GM12878 (cell line): ENCODE results near the gene CFDP1. TPM values are rescaled to one million over a fixed set of nuclear protein-coding genes. Genes with fewer than 3 reads are reported as not detected.
A peak's percentile ranks its signal among the peaks of the same experiment; 100 is the strongest.

Source experiments
- ATAC-seq: fragments of 200-7000 bp; cut with Tn5 transposase; 3 replicates; pipeline ENCODE4 v1.9.1; 2020; ENCODE audit warnings: mild to moderate bottlenecking, moderate library complexity
- BruUV-seq: library from RNA; stranded (reverse); fragments of 400-500 nt; replicated peaks from 2 replicates; lab custom pipeline; 2021; lab: Mats Ljungman, UMichigan
- CTCF ChIA-PET: fragments of 300-600 bp; sonication (Branson Sonifier 250); formaldehyde crosslinking; extraction: SDS; loops from one replicate; lab custom pipeline; 2021; ENCODE audit warnings: inconsistent platforms; lab: Yijun Ruan, JAX
- POLR2A ChIA-PET: fragments of 350-600 bp; formaldehyde crosslinking; extraction: SDS; loops from one replicate; lab custom pipeline; 2021; ENCODE audit warnings: inconsistent platforms; lab: Charles Lee
- RAD21 ChIA-PET: fragments of 300-600 bp; sonication (Branson Sonifier 250); formaldehyde crosslinking; loops from one replicate; lab custom pipeline; 2023; ENCODE audit warnings: antibody characterized with exemption; ENCODE audit not compliant: unreplicated experiment; lab: Charles Lee
- SMC1A ChIA-PET: fragments of 300-600 bp; sonication (Branson Sonifier 250); formaldehyde crosslinking; loops from one replicate; lab custom pipeline; 2023; ENCODE audit not compliant: unreplicated experiment, uncharacterized antibody; lab: Charles Lee
- DNase-seq: peaks from one replicate; pipeline ENCODE4 v3.0.0-alpha.2; 2011; ENCODE audit warnings: low read depth, low spot score
- FAIRE-seq: peaks from 3 replicates; lab custom pipeline; 2011; peaks lifted over from hg19 to GRCh38; lab: Jason Lieb, UNC
- H2AFZ ChIP-seq: 2 replicates; pipeline ENCODE4 v1.6.0; 2011; ENCODE audit warnings: low read depth, low read length, control low read depth; ENCODE audit not compliant: control insufficient read depth
- H3K27ac ChIP-seq: 2 replicates; pipeline ENCODE4 v1.5.1; 2011; ENCODE audit warnings: control low read depth; ENCODE audit not compliant: control insufficient read depth, insufficient read depth
- H3K27me3 ChIP-seq, 2 experiments: replicated peaks in 1 of 2; 2 replicates each; pipeline versions ENCODE4 v1.6.0 to v1.6.1; 2011; ENCODE audit warnings: low read length in 1 of 2; ENCODE audit not compliant: control insufficient read depth in 2 of 2, insufficient read depth in 2 of 2
- H3K36me3 ChIP-seq, 2 experiments: 2 replicates each; pipeline ENCODE4 v1.5.1; 2011; ENCODE audit warnings: low read length in 1 of 2; ENCODE audit not compliant: control insufficient read depth in 2 of 2, insufficient read depth in 2 of 2
- H3K4me1 ChIP-seq: 2 replicates; pipeline ENCODE4 v1.6.1; 2011; ENCODE audit warnings: mild to moderate bottlenecking, low read length, moderate library complexity, mixed read lengths; ENCODE audit not compliant: control insufficient read depth, insufficient read depth
- H3K4me2 ChIP-seq: 2 replicates; pipeline ENCODE4 v1.6.0; 2011; ENCODE audit warnings: control low read depth; ENCODE audit not compliant: control insufficient read depth, insufficient read depth
- H3K4me3 ChIP-seq: fragments of 200-600 bp; sonication (generic); 2 replicates; pipeline ENCODE4 v1.5.1; 2016
- H3K79me2 ChIP-seq: 2 replicates; pipeline ENCODE4 v1.6.0; 2011; ENCODE audit warnings: low read length; ENCODE audit not compliant: control insufficient read depth, insufficient read depth
- H3K9ac ChIP-seq: 2 replicates; pipeline ENCODE4 v1.8.0; 2011; ENCODE audit warnings: low read length, control low read depth, mixed read lengths; ENCODE audit not compliant: control insufficient read depth, insufficient read depth
- H3K9me3 ChIP-seq: replicated peaks from 3 replicates; pipeline ENCODE4 v1.5.1; 2011; ENCODE audit warnings: mild to moderate bottlenecking, low read length; ENCODE audit not compliant: control insufficient read depth, insufficient read depth
- H4K20me1 ChIP-seq: 2 replicates; pipeline ENCODE4 v1.6.0; 2011; ENCODE audit not compliant: control insufficient read depth, insufficient read depth
- BCL11A ChIP-seq: IDR thresholded peaks from 2 replicates; pipeline ENCODE4 v1.6.1; 2011; ENCODE audit warnings: low read depth, low read length
- CBFB ChIP-seq: IDR thresholded peaks from 2 replicates; pipeline ENCODE4 v1.6.1; 2016; ENCODE audit warnings: antibody characterized with exemption, low read depth
- CREM ChIP-seq: IDR thresholded peaks from 2 replicates; pipeline ENCODE4 v1.6.1; 2014; ENCODE audit warnings: antibody characterized with exemption, low read depth
- EGR1 ChIP-seq, 2 experiments: IDR thresholded peaks; 1 replicate in 1 of 2; 2 replicates in 1 of 2; pipeline ENCODE4 v1.6.1; 2011 to 2012; ENCODE audit warnings: low read depth in 2 of 2, low read length in 2 of 2, borderline replicate concordance in 1 of 2, mild to moderate bottlenecking in 1 of 2, moderate library complexity in 1 of 2
- EZH2 ChIP-seq: IDR thresholded peaks from 2 replicates; pipeline ENCODE4 v1.6.1; 2012; ENCODE audit warnings: low read depth, mild to moderate bottlenecking, control low read depth, inconsistent platforms, low read length, borderline replicate concordance; ENCODE audit not compliant: control insufficient read depth
- IKZF2 ChIP-seq, 2 experiments: fragments of 450-650 bp; IDR thresholded peaks; 2 replicates each; pipeline ENCODE4 v1.6.1; 2017; ENCODE audit warnings: mild to moderate bottlenecking in 2 of 2, moderate library complexity in 2 of 2
- JUNB ChIP-seq: IDR thresholded peaks from 2 replicates; pipeline ENCODE4 v1.6.1; 2016; ENCODE audit warnings: antibody characterized with exemption, mild to moderate bottlenecking
- MYB ChIP-seq: fragments of 150-350 bp; IDR thresholded peaks from 2 replicates; pipeline ENCODE4 v1.6.1; 2014; ENCODE audit warnings: mild to moderate bottlenecking, low read depth, low read length, borderline replicate concordance
- POU2F2 ChIP-seq: IDR thresholded peaks from 3 replicates; pipeline ENCODE4 v1.6.1; 2011; ENCODE audit warnings: low read depth, mild to moderate bottlenecking, low read length, borderline replicate concordance
- RBBP5 ChIP-seq: fragments of 200-600 bp; sonication (generic); conservative IDR thresholded peaks from 2 replicates; pipeline ENCODE4 v1.6.1; 2016
- SP1 ChIP-seq: IDR thresholded peaks from one replicate; pipeline ENCODE4 v1.6.1; 2011; ENCODE audit warnings: low read depth, low read length
- SREBF1 ChIP-seq: IDR thresholded peaks from 2 replicates; pipeline ENCODE4 v1.6.1; 2012; ENCODE audit warnings: mild to moderate bottlenecking, low read length
- SREBF2 ChIP-seq: IDR thresholded peaks from 2 replicates; pipeline ENCODE4 v1.6.1; 2012; ENCODE audit warnings: mild to moderate bottlenecking, low read length
- SUZ12 ChIP-seq: fragments of 200-600 bp; sonication (generic); IDR thresholded peaks from one replicate; pipeline ENCODE4 v1.6.1; 2018; ENCODE audit warnings: antibody characterized with exemption, mild to moderate bottlenecking; ENCODE audit not compliant: unreplicated experiment
- WGBS: methylation state at CpG from one replicate; pipeline ENCODE4 v1.1.6; 2016; ENCODE audit warnings: low lambda C conversion rate; ENCODE audit not compliant: insufficient replicate concordance, insufficient coverage; ENCODE audit errors: missing lambda C conversion rate; 5-methylcytosine and 5-hydroxymethylcytosine counted together
- in situ Hi-C: fragments of 300-500 bp; cut with MboI; formaldehyde crosslinking; loops from 9 replicates; pipeline ENCODE4 v1.14.3; 2018; ENCODE audit warnings: mixed read lengths
- intact Hi-C: fragments of 100-400 bp; cut with micrococcal nuclease; formaldehyde crosslinking; loops from one replicate; pipeline ENCODE4 v1.14.2; 2022; ENCODE audit not compliant: unreplicated experiment
- polyA plus RNA-seq, 11 experiments: library from polyadenylated mRNA; depleted of rRNA in 4 of 11; unstranded in 6 of 11; stranded (reverse) in 5 of 11; fragments of >200 nt; fragmentation: Nextera tagmentation in 4 of 11; fragmentation: Illumina TruSeq in 1 of 11; extraction: Ambion mirVana in 4 of 11; extraction: Trizol in 1 of 11; gene quantifications; 1 replicate in 1 of 11; 2 replicates in 10 of 11; pipeline versions ENCODE4 v1.2.1 to v1.2.3, GENCODE V29; 2011 to 2016; ENCODE audit warnings: inconsistent platforms in 2 of 11, missing spikeins in 2 of 11, low read depth in 1 of 11
- total RNA-seq, 4 experiments: library from RNA; depleted of rRNA in 3 of 4; stranded (reverse); fragments of >200 nt in 3 of 4; fragmentation: Illumina TruSeq in 1 of 4; extraction: Trizol in 1 of 4; gene quantifications; 2 replicates each; pipeline versions ENCODE4 v1.2.1 to v1.2.3, GENCODE V29; 2013 to 2021
- TF ChIP-seq, protein P1 (sequence below): fragments of 450-650 bp; IDR thresholded peaks from 2 replicates; pipeline ENCODE4 v1.6.1; 2016; ENCODE audit warnings: mild to moderate bottlenecking, moderate library complexity, borderline replicate concordance
- TF ChIP-seq, protein P2 (sequence below): IDR thresholded peaks from 2 replicates; pipeline ENCODE4 v1.6.1; 2011; ENCODE audit warnings: mild to moderate bottlenecking, low read depth, low read length, moderate library complexity; ENCODE audit not compliant: insufficient replicate concordance
- TF ChIP-seq, protein P3 (sequence below): fragments of 450-650 bp; IDR thresholded peaks from 2 replicates; pipeline ENCODE4 v1.6.1; 2014; ENCODE audit warnings: mild to moderate bottlenecking

Gene CFDP1
- total and polyA plus RNA-seq, 10 of the 15 experiments (the other 5 are each of a cell fraction or from before 2014, with no cell fraction given) = 22.3 to 64.8 (median 36.7) TPM

DNA sequence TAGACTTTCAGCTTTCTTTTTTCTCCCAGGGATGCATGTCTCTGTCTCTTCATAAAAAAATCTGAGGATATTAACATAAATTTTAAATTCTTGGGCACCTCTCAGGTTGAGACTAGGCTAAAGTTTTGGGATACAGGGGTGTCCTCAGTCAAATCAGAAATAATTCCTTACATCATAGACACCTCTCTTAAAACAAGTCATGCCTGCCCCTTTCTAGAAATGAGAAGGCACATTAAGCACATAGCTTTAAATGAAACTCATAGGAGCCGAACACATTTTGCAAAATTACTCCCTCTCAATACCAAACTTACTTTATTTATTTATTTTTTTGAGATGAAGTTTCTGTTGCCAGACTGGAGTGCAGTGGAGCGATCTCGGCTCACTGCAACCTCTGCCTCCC is 114.6 kb downstream of the CFDP1 start:
- intact Hi-C loops = loop anchor here (5.0 kb wide), 2 partner anchors 46 to 86 kb away; no protein-coding TSS in a partner anchor
- SMC1A ChIA-PET = interaction anchor here (1.1 to 5.6 kb wide), 7 partner anchors 9 to 119 kb away, joined by 3 to 91 read pairs (median 3); no protein-coding TSS in a partner anchor
- RAD21 ChIA-PET = interaction anchor here (0.9 to 5.3 kb wide), 7 partner anchors 12 to 119 kb away, joined by 3 to 50 read pairs (median 4); no protein-coding TSS in a partner anchor
- in situ Hi-C loops = no loop called here
- H3K4me2 ChIP-seq = no peak overlapping the region
- no peaks in the 10 kb centered on the region for H3K79me2 ChIP-seq
- DNase-seq (no peak), ATAC-seq (peak; percentile 43), FAIRE-seq (no peak)
- BruUV-seq = no TSS peak
- WGBS = 55% methylated on average over 3 of the region's 3 CpGs
- no peaks in the 10 kb centered on the region for H3K9me3 ChIP-seq
- no peak overlapping the region for H3K27ac ChIP-seq
- H3K36me3 ChIP-seq = no peaks in the 10 kb centered on the region; a peak in 1 of 4 replicates
- H3K9ac ChIP-seq = no peak overlapping the region
- no peaks in the 10 kb centered on the region for H4K20me1 ChIP-seq
- no peaks in the 10 kb centered on the region for H3K27me3 ChIP-seq
- POLR2A ChIA-PET = interaction anchor here (0.6 to 1.9 kb wide), 7 partner anchors 12 to 102 kb away, joined by 3 to 9 read pairs (median 3); no protein-coding TSS in a partner anchor
- H2AFZ ChIP-seq = no peak overlapping the region
- CTCF ChIA-PET = interaction anchor here (0.7 to 3.5 kb wide), 6 partner anchors 13 to 650 kb away, joined by 3 to 39 read pairs (median 6); no protein-coding TSS in a partner anchor
- H3K4me3 ChIP-seq = 0 out of 2 replicates have a peak overlapping the region, but pooled peaks have one; percentile 4
- H3K4me1 ChIP-seq = peaks cover 34% of the 10 kb centered on the region
- TF ChIP-seq, protein P1, sequence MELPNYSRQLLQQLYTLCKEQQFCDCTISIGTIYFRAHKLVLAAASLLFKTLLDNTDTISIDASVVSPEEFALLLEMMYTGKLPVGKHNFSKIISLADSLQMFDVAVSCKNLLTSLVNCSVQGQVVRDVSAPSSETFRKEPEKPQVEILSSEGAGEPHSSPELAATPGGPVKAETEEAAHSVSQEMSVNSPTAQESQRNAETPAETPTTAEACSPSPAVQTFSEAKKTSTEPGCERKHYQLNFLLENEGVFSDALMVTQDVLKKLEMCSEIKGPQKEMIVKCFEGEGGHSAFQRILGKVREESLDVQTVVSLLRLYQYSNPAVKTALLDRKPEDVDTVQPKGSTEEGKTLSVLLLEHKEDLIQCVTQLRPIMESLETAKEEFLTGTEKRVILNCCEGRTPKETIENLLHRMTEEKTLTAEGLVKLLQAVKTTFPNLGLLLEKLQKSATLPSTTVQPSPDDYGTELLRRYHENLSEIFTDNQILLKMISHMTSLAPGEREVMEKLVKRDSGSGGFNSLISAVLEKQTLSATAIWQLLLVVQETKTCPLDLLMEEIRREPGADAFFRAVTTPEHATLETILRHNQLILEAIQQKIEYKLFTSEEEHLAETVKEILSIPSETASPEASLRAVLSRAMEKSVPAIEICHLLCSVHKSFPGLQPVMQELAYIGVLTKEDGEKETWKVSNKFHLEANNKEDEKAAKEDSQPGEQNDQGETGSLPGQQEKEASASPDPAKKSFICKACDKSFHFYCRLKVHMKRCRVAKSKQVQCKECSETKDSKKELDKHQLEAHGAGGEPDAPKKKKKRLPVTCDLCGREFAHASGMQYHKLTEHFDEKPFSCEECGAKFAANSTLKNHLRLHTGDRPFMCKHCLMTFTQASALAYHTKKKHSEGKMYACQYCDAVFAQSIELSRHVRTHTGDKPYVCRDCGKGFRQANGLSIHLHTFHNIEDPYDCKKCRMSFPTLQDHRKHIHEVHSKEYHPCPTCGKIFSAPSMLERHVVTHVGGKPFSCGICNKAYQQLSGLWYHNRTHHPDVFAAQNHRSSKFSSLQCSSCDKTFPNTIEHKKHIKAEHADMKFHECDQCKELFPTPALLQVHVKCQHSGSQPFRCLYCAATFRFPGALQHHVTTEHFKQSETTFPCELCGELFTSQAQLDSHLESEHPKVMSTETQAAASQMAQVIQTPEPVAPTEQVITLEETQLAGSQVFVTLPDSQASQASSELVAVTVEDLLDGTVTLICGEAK = no peak
- TF ChIP-seq, protein P2, sequence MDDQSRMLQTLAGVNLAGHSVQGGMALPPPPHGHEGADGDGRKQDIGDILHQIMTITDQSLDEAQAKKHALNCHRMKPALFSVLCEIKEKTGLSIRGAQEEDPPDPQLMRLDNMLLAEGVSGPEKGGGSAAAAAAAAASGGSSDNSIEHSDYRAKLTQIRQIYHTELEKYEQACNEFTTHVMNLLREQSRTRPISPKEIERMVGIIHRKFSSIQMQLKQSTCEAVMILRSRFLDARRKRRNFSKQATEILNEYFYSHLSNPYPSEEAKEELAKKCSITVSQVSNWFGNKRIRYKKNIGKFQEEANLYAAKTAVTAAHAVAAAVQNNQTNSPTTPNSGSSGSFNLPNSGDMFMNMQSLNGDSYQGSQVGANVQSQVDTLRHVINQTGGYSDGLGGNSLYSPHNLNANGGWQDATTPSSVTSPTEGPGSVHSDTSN = no peak
- TF ChIP-seq BCL11A (no peak), SP1 (no peak), CREM (no peak), EGR1 (IDR thresholded peaks at IDR 0.05; ENCODE audit: borderline replicate concordance in 1 of 2, low read depth in 2 of 2, low read length in 2 of 2) (no peak), SREBF2 (no peak), IKZF2 (IDR thresholded peaks at IDR 0.05) (peak; percentile 25 to 30; a peak in 1 of 4 replicates), POU2F2 (no peak), RBBP5 (no peak), MYB (no peak), SREBF1 (no peak), JUNB (peak; percentile 88), CBFB (no peak), SUZ12 (no peak), EZH2 (no peak)
- TF ChIP-seq, protein P3, sequence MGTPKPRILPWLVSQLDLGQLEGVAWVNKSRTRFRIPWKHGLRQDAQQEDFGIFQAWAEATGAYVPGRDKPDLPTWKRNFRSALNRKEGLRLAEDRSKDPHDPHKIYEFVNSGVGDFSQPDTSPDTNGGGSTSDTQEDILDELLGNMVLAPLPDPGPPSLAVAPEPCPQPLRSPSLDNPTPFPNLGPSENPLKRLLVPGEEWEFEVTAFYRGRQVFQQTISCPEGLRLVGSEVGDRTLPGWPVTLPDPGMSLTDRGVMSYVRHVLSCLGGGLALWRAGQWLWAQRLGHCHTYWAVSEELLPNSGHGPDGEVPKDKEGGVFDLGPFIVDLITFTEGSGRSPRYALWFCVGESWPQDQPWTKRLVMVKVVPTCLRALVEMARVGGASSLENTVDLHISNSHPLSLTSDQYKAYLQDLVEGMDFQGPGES = no peak
